ENCODE data around the gene ITGAL.

Gene ITGAL

DNA sequence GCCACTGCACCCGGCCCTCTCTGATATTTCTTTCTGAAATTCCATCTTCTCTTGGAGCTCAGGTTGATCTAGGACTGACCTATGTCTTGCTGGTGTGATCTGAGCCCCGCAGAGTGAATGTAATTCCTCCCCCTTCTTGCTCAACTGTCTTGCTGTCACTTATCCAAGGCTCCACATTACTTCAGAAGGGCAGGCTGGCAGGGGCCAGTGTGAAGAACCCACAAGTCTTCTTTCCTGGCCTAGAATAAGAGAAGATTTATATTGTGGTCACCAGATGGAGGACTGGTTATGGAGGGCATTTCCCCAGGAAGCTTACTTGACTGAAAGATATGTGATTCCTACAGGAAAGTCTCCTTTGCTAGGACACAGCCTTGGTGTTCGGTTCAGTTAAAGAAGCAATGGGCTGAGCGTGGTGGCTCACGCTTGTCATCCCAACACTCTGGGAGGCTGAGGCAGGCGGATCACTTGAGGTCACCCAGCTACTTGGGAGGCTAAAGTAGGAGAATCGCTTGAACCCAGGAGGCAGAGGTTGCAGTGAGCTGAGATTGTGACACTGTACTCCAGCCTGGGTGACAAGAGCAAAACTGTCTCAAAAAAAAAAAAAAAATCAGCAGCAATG is 13.4 kb downstream of the ITGAL start:
- TF ChIP-seq, protein P1, sequence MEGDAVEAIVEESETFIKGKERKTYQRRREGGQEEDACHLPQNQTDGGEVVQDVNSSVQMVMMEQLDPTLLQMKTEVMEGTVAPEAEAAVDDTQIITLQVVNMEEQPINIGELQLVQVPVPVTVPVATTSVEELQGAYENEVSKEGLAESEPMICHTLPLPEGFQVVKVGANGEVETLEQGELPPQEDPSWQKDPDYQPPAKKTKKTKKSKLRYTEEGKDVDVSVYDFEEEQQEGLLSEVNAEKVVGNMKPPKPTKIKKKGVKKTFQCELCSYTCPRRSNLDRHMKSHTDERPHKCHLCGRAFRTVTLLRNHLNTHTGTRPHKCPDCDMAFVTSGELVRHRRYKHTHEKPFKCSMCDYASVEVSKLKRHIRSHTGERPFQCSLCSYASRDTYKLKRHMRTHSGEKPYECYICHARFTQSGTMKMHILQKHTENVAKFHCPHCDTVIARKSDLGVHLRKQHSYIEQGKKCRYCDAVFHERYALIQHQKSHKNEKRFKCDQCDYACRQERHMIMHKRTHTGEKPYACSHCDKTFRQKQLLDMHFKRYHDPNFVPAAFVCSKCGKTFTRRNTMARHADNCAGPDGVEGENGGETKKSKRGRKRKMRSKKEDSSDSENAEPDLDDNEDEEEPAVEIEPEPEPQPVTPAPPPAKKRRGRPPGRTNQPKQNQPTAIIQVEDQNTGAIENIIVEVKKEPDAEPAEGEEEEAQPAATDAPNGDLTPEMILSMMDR (IDR thresholded peaks at IDR 0.05; ENCODE audit: low read depth, low read length), result no peak
- DNase-seq (ENCODE audit: extremely low read depth, low read depth), result no peak

DNA sequence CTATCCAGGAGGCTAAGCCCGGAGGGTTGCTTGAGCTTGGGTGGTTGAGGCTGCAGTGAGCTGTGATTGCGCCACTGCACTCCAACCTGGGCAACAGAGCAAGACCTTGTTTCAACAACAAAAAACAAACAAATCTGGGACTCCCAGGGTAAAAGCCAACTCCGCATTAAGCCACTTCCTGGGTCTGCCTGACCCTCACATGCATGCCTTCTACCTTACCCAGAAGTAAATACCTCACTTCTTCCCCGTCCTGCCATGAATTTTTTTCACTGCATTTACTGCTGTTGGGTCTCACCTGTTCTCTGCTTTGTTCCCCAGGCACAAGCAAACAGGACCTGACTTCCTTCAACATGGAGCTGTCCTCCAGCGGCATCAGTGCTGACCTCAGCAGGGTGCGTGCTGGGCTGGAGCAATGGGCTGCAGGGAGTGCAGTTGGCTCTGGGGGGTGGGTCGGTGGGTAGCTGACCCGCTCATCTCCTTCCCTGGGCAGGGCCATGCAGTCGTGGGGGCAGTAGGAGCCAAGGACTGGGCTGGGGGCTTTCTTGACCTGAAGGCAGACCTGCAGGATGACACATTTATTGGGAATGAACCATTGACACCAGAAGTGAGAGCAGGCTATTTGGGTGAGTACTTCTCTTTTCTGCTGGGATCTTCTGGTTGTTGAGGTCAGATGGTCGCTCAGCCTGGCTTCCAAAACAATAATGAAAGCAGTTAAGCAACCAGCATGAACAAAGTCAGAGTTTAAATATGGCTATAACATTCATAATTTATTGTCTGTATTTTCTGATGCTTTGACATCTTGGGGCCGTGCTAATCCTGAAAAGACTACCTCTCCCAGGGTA is 16.4 kb downstream of the ITGAL start:
- TF ChIP-seq, protein P1 (IDR thresholded peaks at IDR 0.05; ENCODE audit: low read depth, low read length), result no peak
- no peak for DNase-seq (ENCODE audit: extremely low read depth, low read depth)

DNA sequence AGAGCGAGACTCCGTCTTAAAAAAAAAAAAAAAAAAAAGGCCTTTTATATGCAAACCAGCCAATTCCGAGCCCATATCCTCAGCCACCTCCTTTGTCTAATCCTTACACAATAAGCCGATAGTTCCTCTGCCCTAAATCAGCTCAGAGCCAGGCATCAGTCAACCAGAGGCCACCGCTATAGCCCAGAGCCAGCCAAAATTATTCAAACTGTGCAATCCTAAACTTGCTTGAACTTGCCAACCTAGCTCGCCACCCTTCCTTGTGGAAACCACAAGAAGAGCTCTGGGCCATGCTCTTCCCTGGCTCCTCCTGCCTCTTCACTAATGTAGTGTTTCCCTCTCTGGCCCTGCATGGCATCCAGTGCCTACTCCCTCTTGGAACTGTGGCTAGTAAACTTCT is 17.7 kb downstream of the ITGAL start:
- TF ChIP-seq, protein P1 (IDR thresholded peaks at IDR 0.05; ENCODE audit: low read depth, low read length), result no peak
- DNase-seq (ENCODE audit: extremely low read depth, low read depth), result no peak

DNA sequence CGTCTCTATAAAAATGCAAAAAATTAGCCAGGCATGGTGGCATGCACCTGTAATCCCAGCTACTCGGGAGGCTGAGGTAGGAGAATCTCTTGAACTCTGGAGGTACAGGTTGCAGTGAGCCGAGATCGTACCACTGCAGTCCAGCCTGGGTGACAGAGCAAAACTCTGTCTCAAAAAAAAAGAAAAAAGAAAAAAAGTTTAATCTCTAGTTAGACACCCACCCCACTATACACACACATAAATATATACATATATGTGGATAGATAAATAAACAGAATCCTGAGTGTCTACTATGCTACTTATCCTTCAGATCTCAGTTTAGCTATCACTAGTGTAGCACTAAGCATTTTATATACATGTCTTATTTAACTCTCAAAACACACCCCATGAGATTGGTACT is 18.7 kb downstream of the ITGAL start:
- TF ChIP-seq, protein P1 (IDR thresholded peaks at IDR 0.05; ENCODE audit: low read depth, low read length), result no peak
- DNase-seq (ENCODE audit: extremely low read depth, low read depth), result no peak

DNA sequence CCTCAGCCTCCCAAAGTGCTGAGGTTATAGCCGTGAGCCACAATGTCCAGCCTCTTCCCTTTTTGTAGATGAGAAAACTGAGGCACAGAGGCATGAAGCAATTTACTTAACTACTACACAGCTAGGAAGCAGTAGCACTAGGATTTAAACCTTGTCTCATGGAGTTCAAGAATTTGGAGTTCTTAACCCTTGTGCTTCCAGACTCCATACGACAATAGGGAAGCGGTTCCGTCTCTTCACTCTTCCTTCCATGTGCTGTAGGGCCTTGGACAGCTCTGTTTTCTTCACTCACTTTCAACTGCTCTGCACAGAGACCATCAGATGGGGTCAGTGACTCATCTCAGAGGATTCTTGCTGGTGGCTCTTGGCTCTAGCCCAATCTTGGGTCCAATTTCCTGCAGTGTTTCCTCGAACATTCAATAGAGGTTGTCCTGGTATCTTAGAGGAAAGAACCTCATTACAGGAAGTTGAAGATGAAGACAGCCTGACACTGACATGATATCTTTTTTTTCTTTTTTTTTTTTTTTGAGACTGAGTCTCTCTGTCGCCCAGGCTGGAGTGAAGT is 19.3 kb downstream of the ITGAL start:
- TF ChIP-seq, protein P1 (IDR thresholded peaks at IDR 0.05; ENCODE audit: low read depth, low read length), result no peak
- DNase-seq (ENCODE audit: extremely low read depth, low read depth), result peak; percentile 8

DNA sequence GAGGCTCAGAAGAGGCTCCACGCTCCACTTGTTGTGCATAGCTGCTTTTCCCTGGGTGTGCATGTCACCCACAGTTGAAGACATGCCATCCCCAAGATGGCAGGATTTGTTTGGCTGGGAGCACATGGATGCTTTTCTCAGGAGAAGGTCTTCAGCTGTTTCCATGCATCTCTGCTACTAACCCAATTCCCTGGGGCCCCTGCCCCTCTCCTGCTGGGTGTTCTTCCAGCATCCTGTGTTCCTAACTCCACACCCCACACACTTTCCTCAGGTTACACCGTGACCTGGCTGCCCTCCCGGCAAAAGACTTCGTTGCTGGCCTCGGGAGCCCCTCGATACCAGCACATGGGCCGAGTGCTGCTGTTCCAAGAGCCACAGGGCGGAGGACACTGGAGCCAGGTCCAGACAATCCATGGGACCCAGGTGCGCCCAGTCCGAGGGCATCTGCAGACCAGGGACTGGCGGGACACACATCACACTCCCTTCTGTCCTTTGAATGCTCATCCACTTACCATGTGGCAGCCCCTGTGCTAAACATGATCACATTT is 21.5 kb downstream of the ITGAL start:
- TF ChIP-seq, protein P1 (IDR thresholded peaks at IDR 0.05; ENCODE audit: low read depth, low read length), result no peak
- no peak for DNase-seq (ENCODE audit: extremely low read depth, low read depth)

DNA sequence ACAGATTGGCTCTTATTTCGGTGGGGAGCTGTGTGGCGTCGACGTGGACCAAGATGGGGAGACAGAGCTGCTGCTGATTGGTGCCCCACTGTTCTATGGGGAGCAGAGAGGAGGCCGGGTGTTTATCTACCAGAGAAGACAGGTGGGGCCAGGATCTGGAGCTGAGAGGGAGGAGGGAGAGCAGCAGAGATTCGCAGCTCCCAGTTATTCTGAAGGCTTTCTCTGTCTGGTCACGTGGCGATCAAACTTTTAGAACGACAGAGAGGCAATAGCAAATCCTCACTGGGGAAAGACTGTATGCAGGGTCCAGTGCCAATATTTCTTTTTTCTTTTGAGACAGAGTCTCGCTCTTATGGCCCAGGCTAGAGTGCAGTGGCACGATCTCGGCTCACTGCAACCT is 22.2 kb downstream of the ITGAL start:
- TF ChIP-seq, protein P1 (IDR thresholded peaks at IDR 0.05; ENCODE audit: low read depth, low read length), result no peak
- DNase-seq (ENCODE audit: extremely low read depth, low read depth), result no peak
